GM23248 (cell line): Measurements from ENCODE around the gene MRPL58.

Experiments used
- EZH2 ChIP-seq: fragments of 200-600 bp; sonication (generic); IDR thresholded peaks from 2 replicates; pipeline ENCODE4 v1.6.1; 2018; ENCODE audit warnings: antibody characterized with exemption, mild to moderate bottlenecking; ENCODE audit not compliant: insufficient read depth, poor library complexity, severe bottlenecking
- EZH2phosphoT487 ChIP-seq: fragments of 200-600 bp; sonication (generic); IDR thresholded peaks from 2 replicates; pipeline ENCODE4 v1.6.1; 2018; ENCODE audit warnings: antibody characterized with exemption, moderate library complexity, mild to moderate bottlenecking, low read depth; ENCODE audit not compliant: insufficient read depth

GRCh38 chr17:75036643-75037268 is 24.3 kb downstream of the MRPL58 start:
- TF ChIP-seq EZH2: no peak
- no peak for TF ChIP-seq EZH2phosphoT487
